Subcutaneous adipose tissue (tissue), 4 donors: Measurements from ENCODE around the gene IFT74. TPM values are rescaled to one million over a fixed set of nuclear protein-coding genes. Genes with fewer than 3 reads are reported as not detected.

Experiments used
- total RNA-seq, 4 donors: library from RNA; depleted of rRNA; stranded (reverse); fragments of >200 nt; gene quantifications; one replicate each; pipeline ENCODE4 v1.1.0, GENCODE V29; 2016
- TF ChIP-seq, protein P1 (sequence below): fragments of 450-650 bp; IDR thresholded peaks from one replicate; pipeline ENCODE4 v1.5.1; 2016; ENCODE audit warnings: low read depth, mild to moderate bottlenecking, control low read depth, antibody characterized with exemption, moderate library complexity

IFT74 gene
- total RNA-seq, 4 donors from 2014 or later: 13.2 to 15.0 (median 13.9) TPM

DNA sequence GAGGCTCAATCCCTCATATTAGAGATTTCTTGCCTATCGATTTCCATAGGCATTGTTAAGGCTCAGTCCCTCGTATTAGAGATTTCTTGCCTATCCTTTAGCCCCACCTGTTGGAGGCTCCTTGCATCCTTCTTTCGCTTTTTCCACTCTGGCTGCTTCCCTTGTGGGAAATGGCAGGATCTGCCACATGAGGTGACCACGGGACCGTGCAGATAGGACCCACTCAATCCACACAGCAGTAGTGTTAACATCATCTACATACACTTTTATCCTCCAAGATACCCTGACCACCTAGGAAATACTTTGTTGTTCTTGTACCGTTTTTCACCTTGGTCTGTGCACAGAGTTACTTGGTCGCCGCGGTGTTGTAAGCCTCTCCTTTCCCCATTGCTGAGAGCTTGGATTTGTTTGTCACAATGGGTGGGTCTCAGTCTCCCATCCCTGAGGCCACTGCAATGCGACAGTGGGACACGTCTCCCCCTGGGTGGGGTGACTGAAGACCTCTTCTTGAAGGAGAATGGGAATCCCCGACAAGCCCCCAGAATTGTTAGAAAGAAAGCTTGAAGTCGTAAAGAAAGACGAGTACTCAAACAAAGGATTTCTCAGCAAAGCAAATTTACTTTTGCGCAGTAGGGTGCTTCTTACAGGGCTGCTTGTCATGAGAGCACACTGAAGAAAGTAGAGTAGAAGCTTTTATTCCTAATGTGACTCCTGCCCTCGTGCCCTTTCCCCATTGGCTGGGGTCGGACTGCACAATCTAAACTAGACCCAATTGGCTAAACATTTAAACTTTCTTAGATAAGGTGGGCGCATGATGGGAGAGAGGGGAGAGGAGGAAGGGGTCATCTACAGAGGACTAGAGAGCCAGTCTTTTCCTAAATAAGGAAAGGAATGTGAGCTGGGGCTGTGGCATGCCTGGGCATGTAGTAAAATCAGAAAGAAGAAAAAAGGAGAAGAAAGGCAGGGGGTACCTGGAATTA lies 19.8 kb downstream of the IFT74 start:
- TF ChIP-seq, protein P1, sequence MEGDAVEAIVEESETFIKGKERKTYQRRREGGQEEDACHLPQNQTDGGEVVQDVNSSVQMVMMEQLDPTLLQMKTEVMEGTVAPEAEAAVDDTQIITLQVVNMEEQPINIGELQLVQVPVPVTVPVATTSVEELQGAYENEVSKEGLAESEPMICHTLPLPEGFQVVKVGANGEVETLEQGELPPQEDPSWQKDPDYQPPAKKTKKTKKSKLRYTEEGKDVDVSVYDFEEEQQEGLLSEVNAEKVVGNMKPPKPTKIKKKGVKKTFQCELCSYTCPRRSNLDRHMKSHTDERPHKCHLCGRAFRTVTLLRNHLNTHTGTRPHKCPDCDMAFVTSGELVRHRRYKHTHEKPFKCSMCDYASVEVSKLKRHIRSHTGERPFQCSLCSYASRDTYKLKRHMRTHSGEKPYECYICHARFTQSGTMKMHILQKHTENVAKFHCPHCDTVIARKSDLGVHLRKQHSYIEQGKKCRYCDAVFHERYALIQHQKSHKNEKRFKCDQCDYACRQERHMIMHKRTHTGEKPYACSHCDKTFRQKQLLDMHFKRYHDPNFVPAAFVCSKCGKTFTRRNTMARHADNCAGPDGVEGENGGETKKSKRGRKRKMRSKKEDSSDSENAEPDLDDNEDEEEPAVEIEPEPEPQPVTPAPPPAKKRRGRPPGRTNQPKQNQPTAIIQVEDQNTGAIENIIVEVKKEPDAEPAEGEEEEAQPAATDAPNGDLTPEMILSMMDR: no peak

- TF ChIP-seq, protein P1: no peak
Observed at GRCh38 chr9:26983340-26983739, 27.1 kb downstream of the IFT74 start.

DNA sequence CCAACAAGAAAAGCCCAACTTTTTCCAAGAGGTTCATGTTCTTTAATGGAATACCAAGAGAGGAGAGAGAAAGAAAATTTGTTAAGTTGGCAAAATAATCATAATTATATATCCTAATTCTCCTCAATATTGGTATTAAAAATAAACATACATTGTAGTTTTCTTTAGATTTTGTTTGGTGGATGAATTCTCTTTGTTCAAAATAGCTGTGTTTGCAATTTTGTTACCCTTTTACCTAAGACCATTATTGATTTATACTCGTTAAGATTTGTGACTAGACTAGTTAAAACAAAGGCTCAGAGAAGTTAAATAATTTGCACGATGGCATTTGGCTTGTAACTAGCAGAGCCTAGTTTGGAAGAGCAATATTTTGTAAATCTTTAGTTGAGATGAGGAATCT lies 39.6 kb downstream of the IFT74 start:
- TF ChIP-seq, protein P1: no peak

DNA sequence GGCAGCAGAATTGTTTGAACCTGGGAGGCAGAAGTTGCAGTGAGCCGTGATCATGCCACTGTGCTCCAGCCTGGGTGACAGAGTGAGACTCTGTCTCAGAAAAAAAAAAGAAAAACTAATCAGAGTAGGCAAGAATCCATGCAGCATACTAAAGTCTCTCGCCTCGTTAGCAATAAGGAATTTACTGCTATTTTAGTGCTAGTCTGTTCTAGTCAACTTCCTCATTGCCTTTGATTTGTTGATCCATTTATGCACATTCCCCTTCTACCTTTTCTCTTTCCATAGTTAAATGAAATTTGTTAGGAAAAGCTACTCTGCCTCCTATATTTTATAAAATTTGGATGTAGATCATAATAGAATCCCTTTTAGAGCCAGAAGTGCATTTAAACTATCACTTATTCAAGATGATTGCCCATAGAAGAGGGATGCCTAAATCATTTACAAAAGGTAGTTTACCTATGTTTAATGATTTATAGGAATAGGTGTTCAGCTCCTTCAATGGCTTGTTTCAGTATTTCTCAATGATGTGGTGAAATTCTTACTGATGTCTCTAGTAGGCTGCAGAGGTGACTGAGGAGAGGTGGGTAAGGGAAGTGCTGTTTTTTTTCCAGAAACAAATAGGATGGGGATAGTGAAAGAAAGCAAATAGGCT lies 47.3 kb downstream of the IFT74 start:
- TF ChIP-seq, protein P1: no peak

DNA sequence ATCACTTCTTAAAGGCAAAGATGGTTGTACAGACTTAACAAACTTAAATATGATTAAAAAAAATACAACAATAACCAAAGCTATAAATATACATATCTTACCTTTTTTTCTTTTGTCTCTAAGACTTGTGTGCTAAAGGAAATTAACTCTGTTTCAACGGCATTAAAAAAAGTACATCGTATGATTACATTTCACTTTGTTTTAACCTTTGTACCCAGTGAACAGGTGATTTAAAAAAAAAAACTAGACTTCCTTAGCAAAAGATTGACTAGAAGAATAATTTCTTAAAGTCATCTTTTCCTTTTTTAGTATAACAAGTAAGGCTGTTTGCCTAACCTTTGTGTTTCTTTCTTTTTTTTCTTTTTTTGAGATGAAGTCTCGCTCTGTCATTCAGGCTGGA lies 49.3 kb downstream of the IFT74 start, which contains the start of gene LRRC19:
Gene LRRC19 (minus strand): TSS at position 182 of the 400 bp plus-strand sequence. CDS start 5,978 bp downstream, outside the sequence.
- TF ChIP-seq, protein P1: no peak

DNA sequence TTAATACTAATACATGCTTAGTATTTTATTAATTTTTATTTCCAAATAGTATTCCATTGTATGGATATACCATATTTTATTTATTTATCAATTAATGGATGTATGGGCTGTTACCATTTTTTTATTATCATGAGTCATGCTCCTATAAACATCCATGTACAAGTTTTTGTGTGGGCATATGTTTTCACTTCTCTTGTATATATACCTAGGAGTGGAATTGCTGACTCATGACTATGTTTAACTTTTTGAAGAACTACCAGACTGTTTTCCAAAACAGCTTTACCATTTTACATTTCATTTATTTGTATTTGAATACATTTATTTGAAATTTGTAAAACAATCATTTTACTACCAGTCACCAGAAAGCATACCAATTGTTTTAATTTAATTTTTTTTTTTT lies 63.4 kb downstream of the IFT74 start:
- TF ChIP-seq, protein P1: no peak

DNA sequence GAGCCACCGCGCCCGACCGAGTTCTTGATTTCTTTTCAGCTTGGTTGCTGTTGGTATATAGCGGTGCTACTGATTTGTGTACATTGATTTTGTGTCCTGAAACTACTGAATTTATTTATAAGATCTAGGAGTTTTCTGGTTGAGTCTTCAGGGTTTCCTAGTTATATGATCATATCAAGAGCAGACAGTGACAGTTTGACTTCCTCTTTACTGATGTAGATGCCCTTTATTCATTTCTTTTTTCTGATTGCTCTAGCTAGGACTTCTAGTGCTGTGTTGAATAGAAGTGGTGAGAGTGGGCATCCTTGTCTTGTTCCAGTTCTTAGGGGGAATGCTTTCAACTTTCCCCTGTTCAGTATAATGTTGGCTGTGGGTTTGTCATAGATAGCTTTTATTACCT lies 66.7 kb downstream of the IFT74 start:
- TF ChIP-seq, protein P1: no peak
